Testis (tissue), 3 donors: ENCODE data around the gene RNF44. TPM values are rescaled to one million over a fixed set of nuclear protein-coding genes. Genes with fewer than 3 reads are reported as not detected.

ENCODE experiments used
- DNase-seq: peaks from one replicate; pipeline ENCODE4 v3.0.0-alpha.2; 2019
- H3K27ac ChIP-seq, 2 donors: fragments of 200-600 bp; sonication (generic); one replicate each; pipeline ENCODE4 v1.5.1; 2019
- H3K27me3 ChIP-seq: fragments of 200-600 bp; sonication (generic); one replicate; pipeline ENCODE4 v1.5.1; 2019
- H3K36me3 ChIP-seq: fragments of 200-600 bp; sonication (generic); one replicate; pipeline ENCODE4 v1.5.1; 2017; ENCODE audit warnings: low read depth; ENCODE audit errors: missing control alignments
- H3K4me1 ChIP-seq: fragments of 200-600 bp; sonication (generic); one replicate; pipeline ENCODE4 v1.5.1; 2019
- H3K4me3 ChIP-seq, 2 donors: fragments of 200-600 bp; sonication (generic); one replicate each; pipeline ENCODE4 v1.5.1; 2017 to 2019
- H3K9me3 ChIP-seq: fragments of 200-600 bp; sonication (generic); one replicate; pipeline ENCODE4 v1.5.1; 2017
- CTCF ChIP-seq, 3 experiments: fragments of 450-650 bp in 2 of 3; fragments of 200-600 bp in 1 of 3; sonication (generic) in 1 of 3; IDR thresholded peaks; one replicate each; pipeline ENCODE4 v1.5.1; 2016 to 2019; ENCODE audit warnings: antibody characterized with exemption in 3 of 3, mild to moderate bottlenecking in 2 of 3, moderate library complexity in 1 of 3
- POLR2A ChIP-seq: fragments of 450-650 bp; IDR thresholded peaks from one replicate; pipeline ENCODE4 v1.6.1; 2017; ENCODE audit warnings: antibody characterized with exemption, mild to moderate bottlenecking, moderate library complexity
- WGBS, 2 donors: methylation state at CpG; one replicate each; pipeline ENCODE4 v1.1.5; 2018; 5-methylcytosine and 5-hydroxymethylcytosine counted together
- intact Hi-C: fragments of 100-400 bp; cut with DNase I; formaldehyde crosslinking; loops from one replicate; pipeline ENCODE4 v1.15.1; 2023; ENCODE audit warnings: low total_unique reads
- polyA plus RNA-seq: library from polyadenylated mRNA; stranded (reverse); fragments of 350-450 nt; fragmentation: Illumina TruSeq; extraction: RNeasy Lipid Tissue Mini Kit (QIAGEN cat#74804); gene quantifications from one replicate; pipeline ENCODE4 v1.2.3, GENCODE V29; 2014; ENCODE audit warnings: low read depth, low replicate concordance; ENCODE audit not compliant: insufficient read depth
- total RNA-seq, 2 donors: library from RNA; depleted of rRNA; stranded (reverse); fragments of >200 nt; gene quantifications; one replicate each; pipeline ENCODE4 v1.2.3, GENCODE V29; 2016

The RNF44 gene
- total and polyA plus RNA-seq, 3 donors from 2014 or later = 57.2 to 64.7 (median 60.1) TPM

- no peaks in the 10 kb centered on the region for H3K36me3 ChIP-seq
- intact Hi-C loops = no loop called here
- no peaks in the 10 kb centered on the region for H3K27me3 ChIP-seq
- no peak overlapping the region for H3K4me3 ChIP-seq
- no peaks in the 10 kb centered on the region for H3K4me1 ChIP-seq
- TF ChIP-seq CTCF (IDR thresholded peaks at IDR 0.05) (no peak), POLR2A (no peak)
- H3K27ac ChIP-seq = no peak overlapping the region
- H3K9me3 ChIP-seq = no peaks in the 10 kb centered on the region
- DNase-seq = no peak
- 43 to 46% methylated on average over 10 of the region's 10 CpGs for WGBS, 2 donors
Measured at GRCh38 chr5:176562189-176562588, 25.0 kb upstream of the RNF44 start.

- intact Hi-C loops = no loop called here
- 88 to 91% methylated on average over 3 of the region's 3 CpGs for WGBS, 2 donors
- H3K27ac ChIP-seq = no peak overlapping the region
- H3K4me3 ChIP-seq = no peak overlapping the region
- no peaks in the 10 kb centered on the region for H3K9me3 ChIP-seq
- no peaks in the 10 kb centered on the region for H3K27me3 ChIP-seq
- no peaks in the 10 kb centered on the region for H3K36me3 ChIP-seq
- DNase-seq = no peak
- no peaks in the 10 kb centered on the region for H3K4me1 ChIP-seq
- TF ChIP-seq POLR2A = no peak
- no peak for TF ChIP-seq CTCF (IDR thresholded peaks at IDR 0.05)
Measured at GRCh38 chr5:176561259-176561658, 24.1 kb upstream of the RNF44 start.

GRCh38 chr5:176560364-176560763 lies 23.2 kb upstream of the RNF44 start:
- Histone ChIP-seq H3K9me3 (no peaks in the 10 kb centered on the region), H3K36me3 (no peaks in the 10 kb centered on the region), H3K27ac (no peak overlapping the region), H3K4me1 (no peaks in the 10 kb centered on the region), H3K27me3 (no peaks in the 10 kb centered on the region), H3K4me3 (no peak overlapping the region)
- 68 to 85% methylated on average over 8 of the region's 8 CpGs for WGBS, 2 donors
- TF ChIP-seq CTCF (IDR thresholded peaks at IDR 0.05) = no peak
- TF ChIP-seq POLR2A = no peak
- no peak for DNase-seq
- intact Hi-C loops = no loop called here

GRCh38 chr5:176559683-176560082 lies 22.5 kb upstream of the RNF44 start:
- 51 to 71% methylated on average over 5 of the region's 5 CpGs for WGBS, 2 donors
- Histone ChIP-seq H3K4me3 (no peak overlapping the region), H3K36me3 (no peaks in the 10 kb centered on the region), H3K27ac (no peak overlapping the region), H3K4me1 (no peaks in the 10 kb centered on the region), H3K27me3 (no peaks in the 10 kb centered on the region), H3K9me3 (no peaks in the 10 kb centered on the region)
- TF ChIP-seq POLR2A (no peak), CTCF (IDR thresholded peaks at IDR 0.05) (no peak)
- intact Hi-C loops = no loop called here
- DNase-seq = no peak

GRCh38 chr5:176557846-176558245 lies 20.6 kb upstream of the RNF44 start:
- TF ChIP-seq POLR2A (no peak), CTCF (IDR thresholded peaks at IDR 0.05) (no peak)
- Histone ChIP-seq H3K36me3 (no peaks in the 10 kb centered on the region), H3K9me3 (no peaks in the 10 kb centered on the region), H3K4me3 (no peak overlapping the region), H3K27ac (no peak overlapping the region), H3K27me3 (no peaks in the 10 kb centered on the region), H3K4me1 (no peaks in the 10 kb centered on the region)
- 96% methylated on average over 13 of the region's 13 CpGs for WGBS, 2 donors
- intact Hi-C loops = no loop called here
- DNase-seq = no peak
